NCI-H510A (cell line): ENCODE data around the gene CORO6.

Source experiments
- DNase-seq: peaks from one replicate; lab custom pipeline; 2025; lab: John Stamatoyannopoulos, UW

Gene CORO6

DNA sequence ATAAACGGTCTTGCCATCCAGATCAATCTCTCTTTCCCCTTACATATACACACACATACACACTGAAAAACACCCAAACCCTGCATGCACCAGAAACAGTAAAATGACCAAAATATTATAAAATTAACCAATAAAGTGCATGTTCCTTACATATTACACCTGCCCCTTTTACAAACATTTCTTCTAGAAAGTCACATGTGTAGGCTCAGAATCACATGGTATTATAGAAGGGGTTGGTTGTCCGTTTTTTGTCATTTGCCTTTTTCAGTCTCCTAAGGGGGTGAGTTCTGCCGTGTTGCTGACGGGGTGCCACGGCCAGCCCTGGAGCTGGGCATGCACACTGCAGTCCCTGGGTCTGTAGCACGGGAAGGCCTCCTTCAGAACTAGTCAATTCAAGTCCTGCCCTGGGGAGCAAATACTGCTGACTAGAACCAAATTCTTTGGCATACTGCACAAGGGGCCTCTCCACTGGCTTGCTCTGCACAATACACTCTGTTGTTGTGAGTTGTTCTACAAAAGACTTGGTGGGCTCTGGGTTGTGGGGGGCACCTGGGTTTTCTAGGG lies 8.0 kb upstream of the CORO6 start:
- no peak for DNase-seq

DNA sequence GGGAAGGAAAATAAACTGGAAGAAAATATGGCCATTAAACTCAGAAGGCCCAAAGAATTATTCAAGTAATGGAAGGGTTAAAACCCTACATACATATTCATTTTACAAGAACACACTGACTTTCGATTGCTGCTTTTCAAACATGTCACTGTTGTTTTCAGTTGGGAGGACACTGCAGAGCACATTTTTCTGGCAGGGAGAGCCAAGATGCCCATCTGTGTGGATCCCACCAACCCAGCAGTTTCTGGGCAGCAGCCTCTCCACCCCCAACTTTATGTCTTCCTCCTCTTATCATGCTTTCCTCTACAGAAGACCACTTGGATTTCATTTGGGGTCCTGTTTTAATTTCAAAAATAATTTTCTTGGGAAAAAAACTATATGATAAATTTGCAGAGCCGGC lies 7.1 kb upstream of the CORO6 start:
- DNase-seq = no peak

DNA sequence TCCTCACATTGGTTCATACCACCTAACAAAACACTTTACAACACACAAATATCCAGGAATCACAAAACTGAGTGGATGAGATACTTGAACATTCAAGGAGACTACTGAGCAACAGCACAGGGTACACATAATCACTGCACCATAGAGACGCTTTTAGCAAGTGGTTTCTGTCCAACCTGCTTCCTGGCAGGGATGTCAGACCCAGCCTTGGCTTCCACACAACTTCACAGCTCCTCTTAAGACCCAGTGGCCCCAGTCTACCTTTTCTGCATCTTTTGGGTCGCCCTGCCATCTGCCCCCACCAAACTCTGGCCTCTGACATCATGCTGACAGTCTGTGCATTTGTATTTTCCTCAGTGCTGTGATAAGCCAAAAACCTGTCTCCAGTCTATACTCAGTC lies 5.9 kb upstream of the CORO6 start:
- no peak for DNase-seq

DNA sequence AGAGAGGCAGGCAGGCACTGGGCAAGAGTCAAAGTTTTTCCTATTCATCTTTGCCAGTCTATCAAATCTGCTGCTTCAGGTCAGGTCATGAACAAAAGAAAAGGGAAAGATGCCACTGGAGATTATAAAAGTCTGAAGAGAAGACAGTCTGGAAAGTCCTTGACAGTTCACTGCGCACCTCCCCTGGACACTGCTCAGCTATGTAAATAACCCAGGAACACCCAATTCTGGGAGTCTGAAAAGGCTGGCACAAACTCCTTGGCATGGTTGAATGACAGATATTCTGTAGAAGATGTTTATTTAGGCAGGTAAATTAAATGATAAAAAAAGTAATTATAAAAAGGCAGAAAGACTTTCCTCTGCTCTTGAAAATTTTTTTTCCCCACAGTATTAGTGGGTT lies 5.2 kb upstream of the CORO6 start:
- DNase-seq = no peak

DNA sequence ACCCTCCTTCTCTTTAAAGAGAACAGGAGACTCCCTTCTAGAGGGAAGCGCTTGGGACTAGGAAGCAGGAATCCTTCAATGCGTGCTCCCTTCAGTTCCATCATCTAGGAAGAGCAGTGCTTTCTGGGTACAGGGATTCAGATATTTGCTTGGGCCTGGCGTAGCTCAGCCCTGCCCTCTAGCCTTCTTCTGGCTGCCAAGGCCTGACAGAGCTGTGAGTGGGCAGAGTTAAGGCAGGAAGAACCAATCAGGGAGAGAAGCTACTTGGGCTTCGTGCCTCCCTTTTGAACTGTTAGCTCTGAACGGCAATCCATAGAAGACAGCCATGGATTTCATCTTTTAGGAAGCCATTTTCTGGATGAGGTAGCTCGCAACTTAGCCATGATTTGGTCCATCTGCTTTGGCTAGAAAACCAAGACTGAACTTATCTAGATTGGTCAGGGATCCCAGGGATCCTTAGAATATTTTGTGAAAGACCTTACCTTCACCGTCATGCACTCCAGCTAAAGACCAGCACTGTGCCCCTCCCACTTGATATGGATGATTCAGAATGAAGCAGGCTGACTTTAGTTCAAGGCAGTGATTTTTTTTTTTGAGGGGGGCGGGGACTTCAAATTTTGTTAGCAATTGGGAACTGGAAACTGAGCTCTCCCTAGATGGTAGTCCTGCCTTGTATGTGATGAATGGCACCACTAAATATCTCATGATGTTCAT lies 2.5 kb upstream of the CORO6 start:
- DNase-seq = peak; percentile 7

DNA sequence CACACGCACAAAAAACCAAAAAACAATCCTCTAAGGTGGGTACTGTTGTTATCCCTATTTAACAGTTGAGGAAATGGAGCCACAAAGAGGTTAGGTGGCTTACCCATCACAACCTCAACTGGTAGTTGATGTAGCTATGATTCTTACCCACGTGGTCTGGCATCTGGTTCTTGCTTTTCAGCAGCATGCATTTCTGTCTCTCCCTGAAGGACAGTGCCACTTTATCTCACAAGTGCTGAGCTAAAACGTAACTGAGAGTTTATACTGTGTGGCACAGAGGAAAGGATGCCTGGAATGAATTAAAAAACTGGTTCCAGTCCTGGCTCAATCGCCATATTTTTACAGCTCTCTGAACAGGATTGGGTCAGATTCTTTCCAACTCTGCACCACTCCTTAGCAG lies 1.9 kb upstream of the CORO6 start:
- DNase-seq = no peak

DNA sequence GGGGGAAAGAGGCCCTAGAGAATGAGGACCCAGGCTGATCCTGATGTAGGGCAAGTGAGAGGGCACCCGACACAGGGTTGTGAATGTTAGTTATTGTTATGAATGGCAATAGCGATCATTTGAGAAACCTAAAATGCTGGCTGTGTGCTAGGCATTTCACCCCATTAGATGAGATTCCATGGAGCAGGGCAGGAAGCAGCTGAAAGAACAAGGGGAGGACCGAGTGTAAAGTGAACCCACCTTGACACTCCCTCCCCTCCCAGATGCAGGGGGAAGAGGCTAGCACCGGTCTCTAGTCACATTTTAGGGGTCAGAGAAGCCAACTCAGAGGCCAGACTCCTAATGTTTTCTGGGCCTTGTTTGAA lies 553 bp upstream of the CORO6 start:
- DNase-seq = no peak

DNA sequence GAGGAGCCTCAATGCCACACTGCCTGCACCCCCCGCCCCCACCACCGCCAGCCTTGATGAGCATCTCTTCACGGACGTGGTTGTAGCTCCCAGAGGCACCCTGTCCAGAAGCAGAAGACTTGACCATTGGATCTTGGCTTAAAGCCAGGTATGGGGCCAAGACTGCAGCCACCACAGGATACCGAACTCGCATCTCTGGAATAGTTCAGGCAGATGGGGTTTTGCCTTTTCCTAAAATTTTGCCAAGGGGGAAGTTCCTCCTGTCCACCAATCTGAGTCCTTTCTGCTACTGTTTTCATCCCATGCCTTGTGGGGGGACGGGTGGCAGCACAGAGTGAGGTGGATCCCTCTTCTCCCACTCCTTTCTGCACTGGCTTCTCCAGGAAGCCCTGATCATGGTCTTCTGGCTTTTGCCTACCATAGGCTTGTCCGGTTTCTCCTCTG lies 939 bp downstream of the CORO6 start:
- DNase-seq = no peak

DNA sequence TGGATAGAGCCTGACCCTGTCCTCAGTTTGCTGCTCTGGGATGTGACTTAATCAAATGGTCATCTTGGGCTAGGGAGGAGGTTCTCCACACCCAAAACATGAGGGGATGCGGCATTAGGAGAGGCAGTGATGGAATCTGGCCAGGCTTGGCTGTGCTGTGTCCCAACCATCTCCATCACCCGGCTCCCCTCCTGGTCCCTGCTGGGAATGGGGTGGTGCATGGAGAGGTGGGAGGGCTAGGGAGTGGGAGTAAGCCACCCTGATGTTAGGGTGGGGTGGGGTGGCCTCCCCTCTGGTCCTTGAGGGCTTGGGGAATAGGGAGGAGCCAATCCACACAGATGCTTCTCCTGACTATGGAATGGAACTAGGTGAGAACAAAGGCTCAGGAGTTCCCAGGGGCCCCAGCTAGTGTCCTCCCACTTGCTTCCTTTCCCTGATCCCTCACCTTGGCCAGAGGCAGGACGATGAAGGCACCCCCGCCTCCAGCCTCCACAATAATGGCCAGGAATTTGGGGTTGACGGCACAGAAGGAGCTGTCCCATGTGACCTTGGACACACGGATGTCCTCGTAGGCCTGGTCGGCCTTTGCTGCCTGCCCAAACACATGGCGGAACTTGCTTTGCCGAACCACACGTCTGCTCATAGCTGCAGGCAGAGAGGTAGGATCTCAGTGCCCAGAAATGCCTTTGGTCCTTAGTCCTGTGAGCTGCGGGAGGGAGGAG lies 1.8 kb downstream of the CORO6 start:
- no peak for DNase-seq

DNA sequence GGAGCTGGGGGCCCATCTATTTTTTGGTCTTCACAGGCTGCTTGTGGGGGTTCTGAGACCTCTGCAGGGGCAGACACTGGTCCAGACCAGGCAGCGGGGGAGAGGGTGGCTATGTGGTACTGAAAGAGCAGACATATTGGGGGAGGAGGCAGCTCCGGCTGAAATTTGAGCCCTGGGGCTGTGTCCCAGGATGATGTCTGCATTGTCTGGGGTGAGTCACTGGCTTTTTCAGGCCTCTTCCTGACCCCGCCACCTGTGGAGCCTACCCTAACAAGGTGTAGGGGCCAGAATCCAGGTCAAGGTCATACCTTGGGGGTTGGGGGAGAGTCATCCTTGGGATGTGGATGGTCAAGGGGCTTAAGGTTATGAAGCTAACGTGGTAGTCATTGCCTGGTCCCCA lies 2.4 kb downstream of the CORO6 start:
- DNase-seq = no peak

DNA sequence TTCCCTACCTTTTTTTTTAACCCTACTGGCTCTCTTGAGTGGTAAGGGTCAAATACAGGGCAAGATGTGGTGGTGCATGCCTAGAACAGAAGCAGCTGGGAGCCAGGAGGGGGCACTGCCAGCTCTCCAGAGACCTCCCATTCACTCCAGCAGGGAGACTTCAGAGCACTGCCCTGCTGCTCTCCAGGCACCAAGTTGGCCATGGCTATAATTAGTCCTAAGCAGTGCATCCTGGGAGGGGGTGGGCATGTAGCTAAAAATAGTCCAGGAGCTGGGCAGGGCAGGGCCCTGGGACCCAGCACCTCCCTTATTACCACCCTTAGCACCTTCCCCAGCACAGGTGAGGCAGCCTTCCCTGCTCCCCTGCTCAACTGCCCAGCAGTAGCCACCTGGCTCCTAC lies 3.5 kb downstream of the CORO6 start:
- DNase-seq = peak; percentile 14

DNA sequence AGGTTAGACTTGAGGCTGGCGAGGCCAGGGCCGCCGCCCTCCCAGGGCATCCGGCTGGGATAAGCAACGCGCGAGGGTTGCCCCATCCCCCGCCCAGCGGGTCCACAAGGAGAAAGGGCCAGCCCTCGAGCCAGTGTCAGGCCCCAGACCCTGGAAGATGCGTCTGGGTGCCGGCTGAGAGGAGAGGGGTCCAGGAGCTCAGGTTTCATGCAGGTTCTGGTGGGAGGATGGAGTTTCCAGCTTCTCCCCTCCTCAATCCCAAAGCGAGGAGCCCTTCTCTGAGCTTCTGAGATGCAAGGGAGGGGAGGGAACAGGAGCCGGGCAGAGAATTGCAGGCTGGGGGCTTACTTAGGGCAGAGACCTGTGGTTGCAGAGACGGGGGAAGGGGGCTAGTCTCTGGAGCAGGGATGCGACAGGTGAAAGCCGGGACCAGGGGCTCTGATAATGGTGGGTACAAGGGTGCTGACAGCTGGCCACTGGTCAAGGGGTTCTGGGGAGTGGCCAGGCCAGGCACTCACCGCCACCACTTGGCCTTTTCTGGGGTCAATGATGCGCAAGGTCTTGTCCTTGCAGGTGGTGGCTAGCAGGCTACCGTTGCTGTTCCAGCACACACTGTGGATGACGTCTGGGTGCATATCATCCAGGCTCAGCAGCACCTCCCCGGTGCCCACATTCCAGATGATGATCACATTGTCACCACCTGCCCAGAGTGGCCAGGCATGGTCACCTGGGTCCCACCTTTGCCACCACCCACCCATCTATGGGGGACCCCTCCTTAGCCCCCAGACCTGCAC lies 4.2 kb downstream of the CORO6 start:
- DNase-seq = no peak

DNA sequence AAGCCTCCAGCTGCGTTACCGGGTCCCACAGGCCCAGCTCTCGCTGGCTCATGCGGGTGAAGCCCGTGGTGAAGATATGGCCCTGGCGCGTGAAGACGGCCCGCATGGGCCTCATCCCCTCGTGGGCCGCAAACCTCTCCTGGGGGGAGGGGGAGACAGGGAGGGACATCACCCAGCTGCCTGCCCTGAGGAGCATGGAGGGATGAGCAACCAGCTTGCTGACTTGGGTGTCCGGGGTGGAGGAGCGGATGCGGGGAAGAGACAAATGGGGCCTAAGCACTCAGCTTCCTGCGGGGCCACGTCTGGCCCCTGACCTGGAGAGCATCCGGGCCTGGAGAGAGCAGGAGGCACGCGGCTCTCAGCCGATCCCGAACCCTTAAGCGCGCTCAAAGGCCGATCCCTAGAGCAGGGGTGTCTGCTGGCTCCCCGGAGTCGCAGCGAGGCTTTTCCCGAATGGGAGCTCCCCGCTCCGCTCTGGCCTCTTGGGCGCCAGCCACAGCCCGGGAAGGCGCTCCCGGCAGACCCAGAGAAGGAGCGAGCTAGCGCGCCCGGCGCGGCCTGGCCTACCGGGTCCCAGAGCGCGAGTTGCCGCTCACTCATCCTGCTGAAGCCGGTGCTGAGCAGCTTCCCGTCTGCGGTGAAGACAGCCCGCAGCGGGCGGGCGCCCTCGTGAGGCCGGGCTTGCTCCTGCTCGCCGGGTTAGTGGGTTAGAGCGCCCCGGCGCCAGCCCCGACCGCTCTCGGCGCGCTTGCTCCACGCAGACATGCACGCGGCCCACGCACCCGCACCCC lies 5.0 kb downstream of the CORO6 start:
- DNase-seq = no peak

DNA sequence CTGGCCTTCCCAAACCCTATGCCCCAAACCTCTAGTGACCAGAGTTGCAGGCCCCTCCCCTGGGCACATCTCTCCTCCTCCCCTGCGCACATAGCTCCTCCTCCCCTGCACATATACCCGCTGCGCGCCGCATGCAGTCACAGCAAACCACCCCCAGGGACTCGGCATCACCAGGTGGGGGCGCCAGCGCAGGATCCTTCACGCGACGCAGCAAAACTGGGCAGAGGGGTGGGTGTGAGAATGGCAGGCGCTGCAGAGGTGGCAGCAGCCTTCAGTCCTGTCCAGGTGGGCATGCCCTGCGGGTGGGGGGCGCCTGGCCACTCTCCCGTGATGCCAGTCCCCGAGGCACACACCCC lies 5.6 kb downstream of the CORO6 start:
- DNase-seq = peak; percentile 14

DNA sequence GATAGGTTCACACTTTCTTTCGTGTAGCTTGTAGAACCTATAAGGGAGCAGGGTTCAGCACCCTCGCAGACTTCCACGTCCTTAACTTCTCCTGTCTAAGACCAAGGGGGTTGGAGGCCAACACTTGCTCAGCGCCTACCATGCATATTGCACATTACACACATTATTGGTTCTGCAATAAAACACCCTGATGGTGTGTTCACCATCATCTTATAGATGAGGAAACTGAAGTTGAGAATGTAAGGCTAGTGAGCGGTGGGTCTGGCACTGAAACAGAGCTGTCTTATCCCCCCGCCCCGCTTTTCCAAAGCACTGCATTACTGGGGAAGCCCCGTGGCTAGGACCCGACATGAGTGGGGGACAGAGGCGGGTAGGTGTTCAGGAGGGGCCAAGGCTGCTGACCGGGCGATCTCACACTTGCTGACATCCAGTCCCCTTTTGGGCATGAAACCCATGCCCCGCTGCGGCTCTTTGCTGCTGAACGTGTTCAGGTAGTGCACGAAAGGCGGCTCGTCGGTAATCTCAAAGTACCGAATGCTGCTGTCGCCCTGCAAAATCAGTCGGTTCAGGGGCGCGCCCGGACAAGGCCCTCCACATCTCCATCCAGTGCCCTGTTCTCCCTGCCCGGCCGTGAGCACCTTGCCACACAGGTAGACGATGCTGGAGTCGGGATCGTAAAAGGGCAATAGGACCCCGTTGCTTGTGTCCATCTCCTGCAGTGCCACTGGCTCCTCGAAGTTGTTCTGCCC lies 6.2 kb downstream of the CORO6 start:
- no peak for DNase-seq

DNA sequence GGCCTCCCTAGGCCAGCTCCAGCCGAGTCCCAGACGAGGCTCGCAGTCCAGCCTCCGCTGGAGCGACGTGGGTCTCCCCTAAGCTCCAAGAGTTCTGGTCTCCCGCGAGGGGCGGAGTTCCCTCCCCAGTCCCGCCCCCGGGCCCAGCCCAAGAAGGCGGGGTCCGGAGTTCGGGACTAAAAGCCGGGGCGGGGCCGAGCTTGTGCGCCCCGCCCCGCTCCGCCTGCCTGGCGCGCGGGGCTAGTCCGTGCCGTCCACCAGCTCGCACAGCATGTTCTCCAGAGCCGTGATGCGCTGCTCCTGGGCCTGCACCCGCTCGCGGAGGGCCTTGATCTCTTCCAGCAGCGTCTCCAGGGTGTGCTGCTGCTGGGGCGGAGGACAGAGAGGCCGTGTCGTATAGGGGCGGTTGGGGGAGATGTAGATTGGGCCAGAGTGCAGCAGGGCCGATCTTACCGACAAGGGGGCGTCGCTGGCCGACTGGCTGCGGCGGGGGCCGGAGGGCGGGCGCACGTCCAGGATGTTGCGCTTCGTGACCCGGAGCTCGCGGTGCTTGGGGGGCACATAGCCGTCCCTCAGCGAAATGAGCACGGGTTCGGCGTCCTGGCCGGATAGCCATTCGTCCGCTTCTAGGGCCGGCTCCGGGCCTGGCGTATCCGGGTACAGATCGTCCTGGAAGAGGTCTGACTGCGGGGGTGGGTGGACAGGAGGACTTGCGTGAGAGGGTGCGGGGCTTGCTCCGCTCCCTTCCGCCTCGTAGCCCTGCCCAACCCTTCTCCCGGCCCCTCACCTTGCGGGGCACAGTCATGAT lies 7.0 kb downstream of the CORO6 start:
- DNase-seq = no peak

DNA sequence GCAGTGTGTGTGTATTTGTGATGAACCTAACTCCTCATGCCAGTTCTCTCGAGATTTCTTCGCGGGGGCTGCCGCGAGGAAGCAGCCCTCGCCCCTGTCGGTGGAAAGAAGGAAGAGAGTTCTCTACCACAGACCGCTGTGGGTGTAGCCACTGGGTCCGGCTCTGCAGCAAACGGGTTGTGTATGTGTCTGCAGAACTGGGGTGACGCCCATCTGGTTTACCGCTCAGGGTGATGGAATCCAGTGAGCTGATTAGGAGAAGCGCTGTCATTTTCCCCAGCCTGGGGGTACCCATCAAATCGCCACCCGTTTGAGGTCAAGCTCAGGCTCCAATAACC lies 7.7 kb downstream of the CORO6 start:
- no peak for DNase-seq

DNA sequence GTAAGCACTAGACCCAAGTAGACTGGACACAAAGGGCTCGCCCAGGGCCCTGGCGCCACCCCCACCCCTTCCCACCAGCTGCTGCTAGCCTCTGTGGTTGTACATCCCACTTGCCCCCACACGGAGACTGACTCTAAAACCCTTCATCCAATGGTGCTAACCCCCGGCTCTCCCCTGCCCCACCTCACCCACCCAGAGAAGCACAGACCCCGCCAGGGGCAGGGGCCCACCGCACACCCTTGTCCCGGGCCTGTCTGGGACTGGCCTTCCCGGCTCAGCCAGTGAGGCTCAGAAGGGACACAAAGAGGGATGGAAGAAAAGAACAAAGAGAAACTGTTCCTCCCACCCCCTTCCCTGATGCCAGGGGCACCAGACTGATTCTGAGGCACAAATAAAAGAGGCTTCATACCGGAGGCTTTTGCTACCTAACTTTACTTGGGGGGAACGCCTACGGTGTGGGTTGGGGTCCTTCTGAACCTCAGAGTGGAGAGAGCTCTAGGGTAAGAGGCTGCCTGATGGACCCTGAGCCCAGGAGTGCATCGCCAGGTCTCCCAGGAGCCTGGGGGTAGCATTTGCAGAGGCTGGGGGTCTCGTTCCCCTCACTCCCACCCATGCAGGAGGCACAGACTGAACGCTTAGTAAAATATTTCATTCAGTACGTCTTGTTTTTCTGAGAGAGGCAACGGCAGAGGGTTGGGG lies 8.2 kb downstream of the CORO6 start:
- DNase-seq = no peak

DNA sequence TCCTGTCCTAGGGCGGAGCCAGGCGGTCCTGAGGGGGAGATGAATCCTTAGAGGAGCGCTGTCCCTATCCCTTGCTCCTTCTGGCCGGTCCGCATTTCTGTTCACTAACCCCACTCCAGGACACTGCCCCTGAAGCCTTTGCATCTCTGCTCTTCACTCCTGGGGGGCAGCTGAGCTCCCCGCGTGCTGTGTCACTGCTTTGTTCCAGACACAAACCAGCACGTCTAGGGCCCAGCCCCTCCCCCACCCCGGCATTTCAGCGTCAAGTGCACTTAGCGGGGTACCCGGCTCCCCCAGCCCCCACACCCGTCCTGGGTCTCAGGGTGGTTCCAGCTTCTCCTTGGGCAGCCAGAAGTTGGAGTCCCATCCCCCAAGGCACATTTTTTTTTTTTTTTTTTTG lies 8.9 kb downstream of the CORO6 start:
- no peak for DNase-seq

DNA sequence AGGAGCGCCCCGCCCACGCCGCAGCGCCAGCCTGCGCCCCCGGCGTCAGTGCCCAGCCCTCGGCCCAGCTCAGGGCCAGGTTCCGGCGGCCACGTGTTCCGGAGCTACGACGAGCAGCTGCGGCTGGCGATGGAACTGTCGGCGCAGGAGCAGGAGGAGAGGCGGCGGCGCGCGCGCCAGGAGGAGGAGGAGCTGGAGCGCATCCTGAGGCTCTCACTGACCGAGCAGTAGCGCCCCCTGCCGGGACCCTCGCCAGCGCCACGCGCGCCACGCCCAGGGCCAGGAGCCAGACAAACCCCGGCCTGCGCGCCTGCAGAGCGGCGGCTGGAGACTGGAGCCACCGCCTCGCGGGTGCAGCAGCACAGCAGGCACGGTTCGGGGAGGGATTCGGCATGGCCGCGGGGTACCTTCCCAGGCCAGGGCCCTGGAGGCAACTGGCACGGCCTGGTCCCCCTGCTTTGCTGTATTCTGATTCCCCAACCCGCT lies 9.3 kb downstream of the CORO6 start:
- DNase-seq = no peak
